Pulmonary artery endothelial cell (primary cell): ENCODE results near the gene OR51M1. TPM values are rescaled to one million over a fixed set of nuclear protein-coding genes. Genes with fewer than 3 reads are reported as not detected.
"Not testable (repeated sequence)": the region's sequence is repeated elsewhere in the genome, so short reads cannot be mapped to it uniquely, and the experiment has no call there.

ENCODE experiments used
- DNase-seq: peaks from one replicate; pipeline ENCODE4 v3.0.0-alpha.2; 2011; ENCODE audit warnings: low read depth, low spot score
- total RNA-seq: library from RNA; depleted of rRNA; stranded (reverse); fragments of >200 nt; gene quantifications from 2 replicates; pipeline ENCODE4 v1.2.3, GENCODE V29; 2014

Gene OR51M1, protein sequence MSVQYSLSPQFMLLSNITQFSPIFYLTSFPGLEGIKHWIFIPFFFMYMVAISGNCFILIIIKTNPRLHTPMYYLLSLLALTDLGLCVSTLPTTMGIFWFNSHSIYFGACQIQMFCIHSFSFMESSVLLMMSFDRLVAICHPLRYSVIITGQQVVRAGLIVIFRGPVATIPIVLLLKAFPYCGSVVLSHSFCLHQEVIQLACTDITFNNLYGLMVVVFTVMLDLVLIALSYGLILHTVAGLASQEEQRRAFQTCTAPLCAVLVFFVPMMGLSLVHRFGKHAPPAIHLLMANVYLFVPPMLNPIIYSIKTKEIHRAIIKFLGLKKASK
- not detected in 2 replicates for total RNA-seq

DNA sequence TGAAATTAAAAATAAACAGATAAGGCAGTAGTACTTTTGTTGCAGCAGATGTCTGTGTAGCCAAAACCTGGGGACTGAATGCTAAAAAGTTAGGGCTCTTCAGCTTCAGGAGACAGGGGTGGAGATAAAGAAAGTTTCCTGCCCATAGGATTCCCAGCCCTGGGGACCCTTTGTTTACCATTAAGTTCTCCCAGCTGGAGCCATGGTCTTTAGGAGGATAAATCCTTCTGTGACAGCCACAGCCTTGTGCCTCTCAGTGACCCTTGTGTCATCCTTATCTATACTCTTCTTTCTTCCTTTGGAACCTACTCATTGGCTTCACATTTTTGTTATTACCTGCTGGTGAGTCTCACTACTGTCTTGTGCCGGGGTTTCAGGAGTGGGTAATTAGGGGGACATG lies at the start of gene OR51M1:
OR51M1 (plus strand) TSS at position 237 of the 400 bp plus-strand sequence. CDS start 5,587 bp downstream, outside the sequence.
- DNase-seq = no peak

DNA sequence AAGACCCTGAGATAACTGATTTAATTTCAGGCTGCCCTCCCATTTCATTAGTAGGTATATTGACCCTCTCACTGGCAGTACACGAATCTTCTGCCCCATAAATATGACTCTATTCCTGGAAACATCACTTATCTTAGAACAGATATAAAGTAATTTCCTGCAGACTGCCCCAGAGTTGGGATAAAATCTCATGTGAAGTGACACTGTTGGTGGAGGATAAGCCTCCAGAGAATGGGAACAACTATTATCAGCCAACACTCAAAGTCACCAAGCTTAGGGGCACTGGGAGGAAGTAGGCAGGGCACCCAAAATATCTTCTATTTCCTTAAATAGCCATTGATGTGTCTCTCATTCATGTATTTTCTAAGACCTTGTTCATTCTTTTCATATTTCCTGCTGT lies 48.4 kb upstream of the OR51M1 start:
- DNase-seq = no peak

DNA sequence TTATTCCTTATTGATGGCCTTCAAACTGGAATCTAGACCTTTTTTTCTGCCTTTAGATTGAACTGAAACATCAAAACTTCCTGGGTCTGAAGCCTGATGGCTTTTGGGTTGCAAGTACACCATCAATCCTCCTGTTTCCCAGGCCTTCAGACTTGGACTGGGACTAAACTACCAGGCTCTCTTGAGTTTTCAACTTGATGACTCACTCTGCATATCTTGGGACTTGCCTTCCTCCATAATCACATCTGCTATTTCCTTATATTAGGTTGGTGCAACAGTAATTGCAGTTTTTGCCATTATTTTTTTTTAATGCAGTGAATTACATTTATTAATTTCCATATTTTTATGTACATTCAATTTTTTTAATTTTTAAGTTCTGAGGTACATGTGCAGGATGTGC lies 47.3 kb upstream of the OR51M1 start:
- DNase-seq = no peak

DNA sequence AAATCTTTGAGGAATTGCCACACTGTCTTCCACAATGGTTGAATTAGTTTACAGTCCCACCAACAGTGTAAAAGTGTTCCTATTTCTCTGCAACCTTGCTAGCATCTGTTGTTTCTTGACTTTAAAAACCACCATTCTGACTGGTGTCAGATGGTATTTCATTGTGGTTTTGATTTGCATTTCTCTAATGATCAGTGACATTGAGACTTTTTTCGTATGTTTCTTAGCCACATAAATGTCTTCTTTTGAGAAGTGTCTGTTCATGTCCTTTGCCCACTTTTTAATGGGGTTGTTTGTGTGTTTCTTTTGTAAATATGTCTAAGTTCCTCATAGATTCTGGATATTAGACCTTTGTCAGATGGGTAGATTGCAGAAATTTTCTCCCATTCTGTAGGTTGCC lies 46.4 kb upstream of the OR51M1 start:
- DNase-seq = not testable (repeated sequence)

DNA sequence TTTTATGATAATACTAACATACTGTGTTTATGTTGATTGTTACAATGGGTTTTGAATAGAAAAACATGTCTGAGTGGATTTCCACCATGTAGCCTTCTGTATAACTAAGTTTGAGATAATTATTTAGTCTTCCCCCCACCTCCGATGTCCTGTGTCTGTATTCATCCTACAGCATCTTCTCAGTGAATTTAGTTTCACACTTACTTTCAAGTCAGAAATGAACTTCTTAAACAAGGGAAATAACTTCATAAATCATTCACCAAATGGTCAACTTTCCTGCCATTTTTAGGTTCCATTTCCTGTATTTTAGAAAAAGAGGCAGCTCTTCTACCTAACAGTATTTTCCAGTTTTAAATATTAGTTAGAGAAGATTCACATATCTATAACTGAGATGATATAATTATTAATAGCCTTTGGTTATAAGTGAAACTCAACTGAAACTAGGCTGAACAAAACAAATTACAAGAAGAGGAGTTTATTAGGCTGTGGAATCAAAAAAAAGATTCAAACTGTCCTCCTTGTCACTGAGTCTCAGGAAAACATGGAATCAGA lies 43.8 kb upstream of the OR51M1 start:
- DNase-seq = no peak

DNA sequence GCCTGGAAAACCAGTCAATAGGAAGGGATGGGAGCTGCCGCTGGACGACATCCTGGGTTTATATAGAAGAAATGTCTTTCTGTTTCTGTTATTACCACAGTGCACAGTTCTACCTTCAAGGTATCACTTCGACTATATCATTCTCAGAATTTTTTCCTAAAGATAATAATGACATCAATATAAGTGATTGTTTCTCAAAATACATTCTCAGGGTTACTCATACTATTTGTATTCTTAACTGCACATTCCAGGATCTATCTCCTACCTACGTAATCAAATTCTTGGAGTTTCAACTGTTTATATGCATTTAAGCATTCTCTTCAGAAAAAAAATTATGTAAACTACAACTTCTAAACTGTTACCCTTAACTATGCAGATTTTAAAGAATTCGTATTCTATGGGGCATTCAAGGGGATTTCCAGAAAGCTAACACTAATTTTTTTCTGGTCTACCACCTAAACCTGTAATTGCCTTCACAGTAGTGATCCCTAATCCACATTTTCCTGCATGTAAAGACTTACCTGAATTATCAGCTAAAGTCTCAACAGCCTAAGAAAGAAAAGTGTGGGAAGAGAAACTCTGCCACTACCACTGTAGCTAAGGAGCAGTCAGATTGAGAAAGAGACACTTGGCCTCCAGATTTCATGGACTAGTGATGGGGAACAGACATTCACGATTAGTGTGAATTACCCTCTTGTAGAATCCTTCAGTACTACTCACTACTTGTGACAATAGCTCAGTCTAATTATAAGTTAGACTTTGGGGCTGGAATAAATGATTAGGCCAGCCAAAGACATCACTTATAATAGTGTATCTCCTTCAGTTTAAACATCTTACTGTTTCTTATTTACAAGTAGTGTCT lies 39.9 kb upstream of the OR51M1 start, which contains the start of gene OR51B5:
OR51B5 (minus strand) TSS at position 51 of the 862 bp plus-strand sequence; CDS start at position 51, 0 bp downstream.
- DNase-seq = no peak

DNA sequence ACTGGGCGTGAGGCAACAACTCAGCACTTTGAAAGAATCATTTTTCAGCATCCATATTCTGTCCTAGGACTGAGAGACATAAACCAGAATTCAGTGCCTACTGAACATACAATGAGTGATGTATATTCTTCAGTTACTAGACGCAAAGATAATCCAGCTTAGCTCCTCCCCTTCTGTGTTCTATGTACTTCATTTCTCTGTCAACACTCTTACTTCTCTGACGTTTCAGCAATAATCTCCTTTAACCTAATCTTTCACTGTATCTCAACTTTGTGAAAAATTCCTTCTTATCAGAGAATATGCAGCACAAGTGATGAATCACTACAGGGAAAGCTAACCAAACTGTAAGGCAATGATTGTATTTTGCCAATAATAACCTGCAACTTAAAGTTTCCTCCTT lies 37.8 kb upstream of the OR51M1 start:
- no peak for DNase-seq

DNA sequence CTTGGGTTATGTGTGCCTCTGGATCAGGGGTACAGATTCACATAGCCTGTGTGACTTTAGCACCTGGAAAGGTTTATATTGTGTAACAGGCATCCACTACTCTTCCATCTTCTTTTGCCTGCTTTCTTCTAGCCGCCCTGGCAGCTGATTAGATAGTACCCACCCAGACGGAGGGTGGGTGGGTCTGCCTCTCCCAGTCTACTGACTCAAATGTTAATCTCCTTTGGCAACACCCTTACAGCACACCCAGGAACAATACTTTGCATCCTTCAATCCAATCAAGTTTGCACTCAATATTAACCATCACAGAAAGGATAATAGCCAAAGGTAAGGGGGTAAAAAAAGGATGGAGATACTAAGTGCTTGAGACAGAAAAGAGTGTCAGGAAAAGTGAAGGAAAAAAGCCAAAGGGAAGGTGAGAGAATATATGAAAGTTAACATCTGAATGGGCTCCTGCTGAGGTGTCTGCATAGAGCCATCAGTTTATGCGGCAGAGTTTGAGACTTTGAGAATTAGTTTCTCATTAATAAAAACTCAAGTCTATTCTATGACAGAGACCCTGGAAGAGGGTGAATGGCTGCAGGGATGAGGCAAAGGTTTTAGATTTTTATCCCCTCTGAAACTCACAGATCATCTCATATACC lies 34.9 kb upstream of the OR51M1 start:
- DNase-seq = no peak

DNA sequence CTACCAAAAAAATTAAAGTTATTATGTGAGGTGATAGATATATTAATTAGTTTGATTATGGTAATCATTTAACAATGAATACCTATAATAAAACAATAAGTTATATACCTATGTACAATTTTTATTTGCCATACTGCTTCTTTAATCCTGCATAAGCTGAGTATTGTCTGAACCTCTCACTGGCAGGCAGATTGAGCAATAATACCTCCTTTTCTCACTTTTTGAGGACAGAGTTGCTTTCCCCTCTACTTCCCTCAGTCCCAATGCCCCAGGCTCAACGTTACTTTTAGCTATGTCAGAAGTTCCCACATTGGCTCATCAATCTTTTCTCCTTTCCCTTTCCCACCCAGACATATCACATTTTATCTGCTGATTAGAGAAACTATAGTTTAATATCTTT lies 34.1 kb upstream of the OR51M1 start:
- no peak for DNase-seq

DNA sequence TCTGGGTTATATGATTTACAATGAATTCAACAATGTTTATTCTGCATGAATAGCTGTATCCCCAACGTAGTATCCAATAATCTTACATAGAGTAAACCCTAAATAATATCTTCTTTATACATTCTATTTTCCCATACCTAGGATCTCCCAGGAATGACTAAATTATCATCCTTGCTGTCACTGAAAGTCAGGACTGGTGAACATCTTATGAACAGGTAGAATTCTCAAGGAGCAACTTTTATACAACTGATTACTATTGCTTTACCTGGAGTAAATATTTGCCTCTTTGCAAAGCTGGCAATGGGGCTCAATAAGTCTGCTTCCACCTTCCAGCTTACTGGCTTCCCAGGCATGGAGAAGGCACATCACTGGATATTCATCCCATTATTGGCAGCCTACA lies 32.4 kb upstream of the OR51M1 start, which contains the start of gene OR51B6:
OR51B6 (plus strand) TSS at position 301 of the 400 bp plus-strand sequence; CDS start at position 301, 0 bp downstream.
- no peak for DNase-seq

DNA sequence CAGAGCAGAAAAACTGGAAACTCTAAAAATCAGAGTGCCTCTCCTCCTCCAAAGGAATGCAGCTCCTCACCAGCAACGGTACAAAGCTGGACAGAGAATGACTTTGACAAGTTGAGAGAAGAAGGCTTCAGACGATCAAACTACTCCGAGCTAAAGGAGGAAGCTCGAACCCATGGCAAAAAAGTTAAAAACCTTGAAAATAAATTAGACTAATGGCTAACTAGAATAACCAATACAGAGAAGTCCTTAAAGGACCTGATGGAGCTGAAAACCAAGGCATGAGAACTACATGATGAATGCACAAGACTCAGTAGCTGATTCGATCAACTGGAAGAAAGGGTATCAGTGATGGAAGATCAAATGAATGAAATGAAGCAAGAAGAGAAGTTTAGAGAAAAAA lies 27.6 kb upstream of the OR51M1 start:
- DNase-seq = not testable (repeated sequence)

DNA sequence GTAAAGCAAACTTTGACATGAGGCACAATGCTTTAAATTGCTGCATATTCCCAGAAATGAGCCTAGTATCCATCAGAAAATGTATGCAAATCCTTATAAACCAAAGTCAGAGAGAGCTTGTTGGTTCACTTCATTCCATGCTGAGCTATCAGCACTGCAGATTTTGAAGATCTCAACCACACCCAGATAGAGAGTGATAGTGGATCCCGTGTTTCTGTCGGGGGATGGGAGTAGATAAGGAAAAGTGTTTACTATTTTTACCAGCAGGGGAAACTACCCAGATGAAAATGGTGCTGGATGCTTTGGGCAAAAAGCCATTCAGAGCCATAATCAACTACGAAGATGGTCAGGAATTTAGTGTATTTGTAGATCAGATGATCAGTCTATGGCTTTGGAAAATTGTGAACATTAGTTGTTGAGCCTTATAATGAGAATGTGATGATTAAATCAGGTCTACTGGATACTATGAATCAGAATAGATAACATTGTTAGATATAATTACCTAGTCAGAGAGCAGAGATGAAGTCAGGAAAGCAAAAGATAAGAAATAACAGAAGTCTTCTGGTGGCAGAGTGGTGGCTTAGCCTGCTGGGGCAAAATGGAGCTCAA lies 21.5 kb upstream of the OR51M1 start:
- no peak for DNase-seq

DNA sequence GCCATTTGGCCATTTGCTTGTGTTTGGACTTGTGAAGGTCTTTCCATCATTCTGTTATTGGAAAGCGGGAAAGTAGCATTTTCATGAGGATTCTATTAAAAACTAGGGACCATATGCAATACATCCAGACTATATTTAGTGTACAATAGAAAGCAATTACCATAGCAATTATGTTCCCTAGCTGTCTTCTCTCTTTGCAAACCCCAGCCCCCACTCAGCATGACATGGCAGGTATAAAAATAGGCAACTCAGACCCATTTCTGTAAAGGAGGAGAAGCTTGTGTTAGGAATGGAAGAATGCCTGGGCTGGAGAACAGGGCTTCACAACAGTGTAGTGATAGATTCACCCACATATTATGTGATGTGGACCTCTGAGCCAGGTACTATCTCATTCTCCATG lies 19.9 kb upstream of the OR51M1 start:
- no peak for DNase-seq

DNA sequence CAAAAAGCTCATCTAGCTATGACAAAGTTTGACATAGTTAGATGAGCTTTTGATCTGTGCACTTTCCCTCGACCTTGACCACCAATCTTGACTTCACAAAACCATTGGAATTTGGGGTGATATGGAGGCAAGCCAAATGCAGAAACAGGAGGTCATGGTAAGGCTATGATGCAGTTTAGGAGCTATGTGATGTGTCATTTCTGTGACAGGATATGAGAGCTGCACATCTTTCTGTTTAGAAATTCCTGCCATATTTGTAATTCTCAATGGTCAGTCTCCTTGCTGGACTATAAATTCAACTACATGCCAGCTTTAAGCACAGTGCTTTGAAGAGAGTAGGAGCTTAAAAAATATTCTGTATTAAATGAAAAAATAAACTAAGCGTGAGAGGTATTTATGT lies 19.4 kb upstream of the OR51M1 start:
- peak; percentile 3 for DNase-seq

DNA sequence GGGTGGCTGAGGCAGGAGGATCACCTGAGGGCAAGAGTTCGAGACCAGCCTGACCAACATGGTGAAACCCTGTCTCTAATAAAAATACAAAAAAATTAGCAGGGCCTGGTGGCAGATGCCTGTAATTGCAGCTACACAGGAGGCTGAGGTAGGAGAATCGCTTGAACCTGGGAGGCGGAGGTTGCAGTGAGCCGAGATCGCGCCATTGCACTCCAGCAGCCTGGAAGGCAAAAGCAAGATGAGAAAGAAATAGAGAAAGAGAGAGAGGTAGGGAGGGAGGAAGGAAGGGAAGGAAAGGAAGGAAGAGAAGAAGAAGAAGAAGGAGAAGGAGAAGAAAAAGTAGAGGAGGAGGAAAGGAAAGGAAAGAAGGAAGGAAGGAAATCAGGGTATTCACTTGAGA lies 17.2 kb upstream of the OR51M1 start:
- not testable (repeated sequence) for DNase-seq

DNA sequence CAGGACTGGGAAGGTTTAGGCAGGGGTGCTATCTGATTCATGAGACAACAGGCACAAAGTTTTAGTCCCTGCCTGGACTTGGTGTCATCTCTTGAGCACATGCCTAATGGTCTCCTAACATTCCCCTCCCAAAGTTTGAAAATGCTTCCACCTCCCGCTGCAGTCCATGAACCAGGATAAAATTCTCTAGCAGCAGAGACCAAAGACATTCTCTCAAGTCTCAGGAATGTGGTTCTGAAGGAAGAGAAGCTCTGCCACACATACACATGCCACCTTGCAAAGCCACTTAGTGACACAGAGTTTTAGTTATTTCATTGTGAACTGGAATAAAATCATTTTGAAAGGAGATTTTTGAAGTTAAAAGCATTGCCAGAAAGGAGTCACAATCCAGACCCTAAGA lies 16.8 kb upstream of the OR51M1 start:
- DNase-seq = no peak

DNA sequence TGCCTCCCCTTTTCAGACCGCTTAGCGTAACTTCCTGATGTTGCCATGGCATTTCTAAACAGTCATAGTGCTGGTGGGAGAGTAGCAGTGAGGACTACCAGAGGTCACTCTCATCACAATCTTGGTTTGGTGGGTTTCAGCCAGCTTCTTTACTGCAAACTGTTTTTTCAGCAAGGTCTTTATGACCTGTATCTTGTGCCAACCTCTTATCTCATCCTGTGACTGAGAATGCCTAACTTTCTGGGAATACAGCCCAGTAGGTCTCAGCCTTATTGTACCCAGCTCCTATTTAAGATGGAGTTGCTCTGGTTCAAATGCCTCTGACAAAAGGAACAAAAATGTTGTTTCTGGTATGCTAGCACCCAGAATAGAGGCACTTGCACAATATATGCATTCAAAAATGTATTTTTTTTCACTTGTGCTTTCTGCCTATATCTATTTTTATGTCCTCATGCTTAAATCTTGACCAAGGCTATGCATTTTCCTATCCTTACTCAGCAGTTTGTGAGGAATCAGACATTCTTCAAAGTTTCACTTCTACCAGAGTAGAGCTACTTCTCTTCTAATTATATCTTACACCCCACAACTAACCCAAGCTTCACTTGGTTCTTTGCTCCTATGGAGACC lies 16.1 kb upstream of the OR51M1 start:
- DNase-seq = peak; percentile 64

DNA sequence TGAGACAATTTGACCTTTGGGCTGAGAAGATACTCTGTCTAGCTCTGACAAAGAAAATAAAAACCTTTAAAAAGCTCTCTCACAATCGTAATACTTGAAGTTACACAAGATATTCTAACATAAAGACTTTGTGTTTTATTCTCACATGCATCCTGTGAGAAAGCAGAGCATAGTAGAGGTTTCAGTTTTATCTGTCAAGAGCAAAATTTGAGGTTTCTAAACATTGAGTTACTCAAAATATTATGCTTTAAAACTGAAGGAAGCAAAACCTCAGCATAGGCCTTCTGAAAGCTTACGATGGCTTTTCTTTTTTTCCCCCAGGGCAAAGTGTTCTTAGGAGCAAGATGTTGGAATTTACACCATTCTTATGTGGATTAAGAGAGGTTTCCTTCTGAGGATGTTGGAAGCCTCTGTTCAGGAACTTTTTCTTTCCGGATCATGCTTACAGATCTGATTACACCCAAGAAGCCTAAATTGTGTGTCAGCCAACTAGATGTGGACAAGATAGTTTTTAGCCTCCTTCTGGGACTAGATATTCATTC lies 15.0 kb upstream of the OR51M1 start:
- DNase-seq = no peak

DNA sequence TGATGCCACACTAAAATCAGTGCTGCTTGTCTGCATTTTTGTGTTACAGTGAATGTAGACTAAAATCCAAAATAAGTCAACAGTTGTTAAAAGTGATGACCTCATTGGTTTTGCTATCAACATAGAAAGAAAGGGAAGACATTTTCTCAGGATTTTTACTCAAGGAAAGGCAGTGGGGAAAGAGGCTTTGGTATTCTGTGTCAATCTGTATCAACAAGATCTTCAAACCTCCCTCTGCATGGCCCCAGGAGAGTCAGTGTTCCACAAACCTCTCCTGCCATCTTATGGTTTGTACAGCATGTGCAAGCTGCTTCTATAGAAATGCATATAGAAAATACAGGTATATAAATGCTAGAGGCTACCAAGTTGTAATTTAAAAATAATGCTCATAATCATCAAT lies 13.8 kb upstream of the OR51M1 start:
- DNase-seq = no peak

DNA sequence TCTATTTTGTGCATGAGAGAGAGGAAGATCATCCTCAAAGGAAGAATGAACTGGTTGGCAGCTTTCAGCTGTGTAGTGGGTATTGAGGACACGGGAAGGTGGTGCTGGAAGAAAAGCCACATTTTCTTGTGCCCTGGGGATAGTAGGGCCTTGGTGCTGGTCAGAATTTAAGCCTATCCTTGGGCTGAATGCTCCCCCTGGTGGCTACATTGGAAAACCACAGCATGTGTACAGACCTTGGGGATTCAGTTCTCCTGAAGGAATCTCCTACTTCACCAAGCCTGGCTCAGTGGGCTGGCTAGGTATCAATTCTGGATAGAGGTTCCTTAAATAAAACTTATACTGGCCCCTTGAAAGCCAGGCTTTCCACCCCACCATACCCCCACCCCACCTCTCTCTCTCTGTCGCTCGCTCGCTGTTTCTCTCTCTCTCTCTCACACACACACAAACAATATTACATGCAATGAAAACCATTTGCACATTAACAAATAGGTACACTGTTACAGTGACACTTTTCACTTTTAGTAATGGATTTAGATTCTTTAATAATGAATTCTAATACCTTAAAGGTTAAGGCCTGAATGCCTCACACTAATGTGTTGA lies 2.8 kb upstream of the OR51M1 start:
- DNase-seq = peak; percentile 10
